BJ (cell line): Measurements from ENCODE around the gene TMEM120B. TPM values are rescaled to one million over a fixed set of nuclear protein-coding genes. Genes with fewer than 3 reads are reported as not detected.
A peak's percentile ranks its signal among the peaks of the same experiment; 100 is the strongest.

Experiments used
- CTCF ChIA-PET: fragments of 350-600 bp; formaldehyde crosslinking; extraction: SDS; loops from one replicate; lab custom pipeline; 2021; ENCODE audit warnings: antibody characterized with exemption, inconsistent platforms; lab: Yijun Ruan, JAX
- POLR2A ChIA-PET: fragments of 300-600 bp; sonication (Branson Sonifier 250); formaldehyde crosslinking; extraction: SDS; loops from one replicate; lab custom pipeline; 2021; ENCODE audit warnings: antibody characterized with exemption; lab: Charles Lee
- DNase-seq: peaks from one replicate; pipeline ENCODE4 v3.0.0-alpha.2; 2011; ENCODE audit warnings: low read depth
- H3K27me3 ChIP-seq: 2 replicates; pipeline ENCODE4 v1.6.0; 2011; ENCODE audit warnings: low read length; ENCODE audit not compliant: control insufficient read depth, insufficient read depth
- H3K36me3 ChIP-seq: 2 replicates; pipeline ENCODE4 v1.5.1; 2011; ENCODE audit warnings: low read length; ENCODE audit not compliant: control insufficient read depth, insufficient read depth
- H3K4me3 ChIP-seq: 2 replicates; pipeline ENCODE4 v1.5.1; 2011; ENCODE audit warnings: low read depth, mild to moderate bottlenecking, control low read depth, low read length
- polyA plus RNA-seq: library from polyadenylated mRNA; depleted of rRNA; stranded (reverse); fragments of >200 nt; gene quantifications from 2 replicates; pipeline ENCODE4 v1.2.3, GENCODE V29; 2011
- TF ChIP-seq, protein P1 (sequence below): IDR thresholded peaks from 2 replicates; pipeline ENCODE4 v1.5.1; 2011; ENCODE audit warnings: low read depth, mild to moderate bottlenecking, control low read depth, inconsistent platforms, low read length, moderate library complexity; ENCODE audit not compliant: insufficient read depth

Gene TMEM120B
- polyA plus RNA-seq, 1 experiment: 11.4 TPM

DNA sequence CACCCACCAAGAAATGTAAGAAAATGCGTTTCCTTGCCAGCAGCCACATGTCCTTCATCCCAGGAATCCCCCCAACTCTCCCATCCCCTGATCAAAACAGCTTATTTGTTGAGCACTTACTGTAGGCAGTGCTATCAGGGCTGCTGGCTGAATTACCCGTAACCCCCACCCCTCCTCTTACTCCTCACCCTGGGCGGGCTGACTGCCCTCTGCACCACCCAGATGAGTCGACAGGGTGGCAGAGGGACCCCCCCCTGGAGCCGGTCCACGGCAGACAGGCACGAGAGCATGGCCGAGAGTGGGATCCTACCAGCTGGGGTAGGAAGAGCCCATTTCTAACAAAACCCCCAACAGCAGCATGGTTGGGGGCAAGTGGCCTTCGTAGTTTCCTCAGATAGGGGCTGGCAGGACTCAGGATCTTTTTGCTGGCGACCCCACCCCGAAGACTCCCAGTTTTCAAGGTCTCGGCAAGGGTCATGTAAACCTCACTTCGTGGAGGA is 82.0 kb downstream of the TMEM120B start:
- CTCF ChIA-PET: interaction anchor here (0.5 to 14.8 kb wide), 64 partner anchors 13 to 546 kb away, joined by 3 to 467 read pairs (median 4); partner anchors contain the start of genes BCL7A, HPD, PSMD9 and SETD1B
- TF ChIP-seq, protein P1, sequence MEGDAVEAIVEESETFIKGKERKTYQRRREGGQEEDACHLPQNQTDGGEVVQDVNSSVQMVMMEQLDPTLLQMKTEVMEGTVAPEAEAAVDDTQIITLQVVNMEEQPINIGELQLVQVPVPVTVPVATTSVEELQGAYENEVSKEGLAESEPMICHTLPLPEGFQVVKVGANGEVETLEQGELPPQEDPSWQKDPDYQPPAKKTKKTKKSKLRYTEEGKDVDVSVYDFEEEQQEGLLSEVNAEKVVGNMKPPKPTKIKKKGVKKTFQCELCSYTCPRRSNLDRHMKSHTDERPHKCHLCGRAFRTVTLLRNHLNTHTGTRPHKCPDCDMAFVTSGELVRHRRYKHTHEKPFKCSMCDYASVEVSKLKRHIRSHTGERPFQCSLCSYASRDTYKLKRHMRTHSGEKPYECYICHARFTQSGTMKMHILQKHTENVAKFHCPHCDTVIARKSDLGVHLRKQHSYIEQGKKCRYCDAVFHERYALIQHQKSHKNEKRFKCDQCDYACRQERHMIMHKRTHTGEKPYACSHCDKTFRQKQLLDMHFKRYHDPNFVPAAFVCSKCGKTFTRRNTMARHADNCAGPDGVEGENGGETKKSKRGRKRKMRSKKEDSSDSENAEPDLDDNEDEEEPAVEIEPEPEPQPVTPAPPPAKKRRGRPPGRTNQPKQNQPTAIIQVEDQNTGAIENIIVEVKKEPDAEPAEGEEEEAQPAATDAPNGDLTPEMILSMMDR: no peak
- no peak overlapping the region for H3K4me3 ChIP-seq
- POLR2A ChIA-PET: interaction anchor here (0.6 to 1.0 kb wide), 3 partner anchors 9 to 94 kb away, joined by 3 to 4 read pairs (median 3); partner anchors contain the start of gene PSMD9
- H3K36me3 ChIP-seq: peaks cover 6% of the 10 kb centered on the region
- H3K27me3 ChIP-seq: no peaks in the 10 kb centered on the region
- DNase-seq: no peak

DNA sequence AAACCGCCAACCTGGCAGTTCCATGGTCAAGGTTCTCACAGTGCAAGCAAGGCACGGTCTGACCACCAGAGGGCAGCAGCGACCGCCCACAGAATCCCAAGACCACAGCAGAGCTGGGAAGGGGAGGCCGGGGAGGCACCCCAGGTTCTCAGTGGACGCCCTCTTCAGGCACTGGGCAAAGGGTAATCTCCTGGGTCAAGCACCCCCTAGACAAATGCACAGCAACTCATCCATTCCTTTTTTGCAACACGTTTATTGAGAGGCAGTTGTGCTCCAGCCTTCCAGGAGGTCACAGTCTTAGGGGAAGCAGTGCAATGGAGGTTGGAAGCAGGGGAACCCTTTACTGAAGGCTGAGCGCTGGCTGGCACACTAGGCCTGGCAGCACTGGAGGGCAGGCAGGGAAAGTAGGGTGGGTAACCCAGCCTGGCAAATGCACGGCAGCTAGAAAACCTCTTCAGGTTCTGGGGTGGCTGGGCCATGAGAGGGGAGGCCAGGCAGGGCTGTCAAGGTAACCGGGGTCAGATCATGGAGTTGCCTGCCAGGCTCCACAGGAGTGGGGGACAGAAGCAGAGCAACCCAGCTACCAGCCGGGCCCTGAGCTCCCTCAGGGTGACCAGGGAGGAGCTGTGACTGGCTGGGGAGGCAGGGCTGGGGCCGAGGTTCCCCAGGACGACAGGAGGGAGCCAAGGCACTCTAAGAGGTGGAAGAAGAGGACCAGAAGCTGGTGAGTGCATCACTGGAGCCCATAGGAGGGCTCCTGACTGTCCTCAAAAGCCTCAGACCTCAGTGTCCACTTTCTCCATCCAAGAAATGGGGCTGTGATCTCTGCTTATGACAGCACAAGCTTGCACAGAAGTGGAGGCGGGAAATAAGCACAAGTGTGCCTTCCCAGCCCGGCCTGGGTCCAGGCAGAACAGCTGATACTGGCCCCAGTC is 82.7 kb downstream of the TMEM120B start:
- Histone ChIP-seq H3K4me3 (no peak overlapping the region), H3K27me3 (no peaks in the 10 kb centered on the region), H3K36me3 (peaks cover 6% of the 10 kb centered on the region)
- TF ChIP-seq, protein P1: peak; percentile 94
- DNase-seq: no peak
- POLR2A ChIA-PET: no interaction called here
- CTCF ChIA-PET: interaction anchor here (0.6 to 14.8 kb wide), 48 partner anchors 12 to 414 kb away, joined by 3 to 467 read pairs (median 6); partner anchors contain the start of genes BCL7A, HPD, PSMD9 and SETD1B

DNA sequence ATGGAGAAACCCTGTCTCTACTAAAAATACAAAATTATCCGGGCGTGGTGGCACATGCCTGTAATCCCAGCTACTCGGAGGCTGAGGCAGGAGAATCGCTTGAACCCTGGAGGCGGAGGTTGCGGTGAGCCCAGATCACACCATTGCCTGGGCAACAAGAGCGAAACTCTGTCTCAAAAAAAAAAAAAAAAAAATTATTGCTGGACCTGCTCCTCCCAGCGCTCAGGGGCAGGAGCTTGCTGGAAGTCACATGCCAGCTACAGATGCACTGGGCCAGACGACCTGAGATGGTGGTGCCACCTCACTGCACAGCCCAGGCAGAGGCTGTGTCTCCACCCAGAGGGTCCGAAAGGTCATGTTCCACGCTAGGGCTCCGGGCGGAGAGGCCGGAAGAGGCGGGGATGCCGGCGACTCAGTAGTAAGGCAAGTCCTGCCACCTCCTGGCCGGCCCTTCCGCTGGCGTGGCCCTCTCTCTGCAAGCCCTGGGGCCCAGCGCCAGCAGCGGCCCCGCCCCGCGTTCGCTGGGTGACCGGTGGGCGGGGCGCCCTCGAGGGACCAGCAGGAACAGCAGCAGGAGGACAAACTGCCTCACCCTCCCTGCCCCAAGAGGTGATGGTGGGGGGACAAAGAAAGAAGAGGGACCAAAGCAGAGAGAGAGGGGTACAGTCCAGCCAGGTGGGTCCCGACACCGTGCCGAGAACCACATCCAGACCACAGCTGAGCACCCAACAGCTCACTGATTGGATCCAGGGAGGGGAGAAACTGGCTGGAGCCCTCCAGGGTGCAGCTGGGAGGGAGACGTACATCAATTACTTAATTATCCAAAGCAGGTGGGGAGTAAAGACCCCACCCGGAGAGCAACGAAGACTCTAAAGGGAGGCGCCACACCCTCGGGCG is 84.6 kb downstream of the TMEM120B start:
- Histone ChIP-seq H3K4me3 (peak overlapping the region; percentile 15), H3K36me3 (peaks cover 6% of the 10 kb centered on the region), H3K27me3 (no peaks in the 10 kb centered on the region)
- no peak for DNase-seq
- CTCF ChIA-PET: interaction anchor here (1.2 to 14.8 kb wide), 8 partner anchors 10 to 244 kb away, joined by 3 to 467 read pairs (median 55); partner anchors contain the start of genes PSMD9, SETD1B and TMEM120B
- POLR2A ChIA-PET: interaction anchor here (0.6 kb wide), 2 partner anchors 93 to 97 kb away, joined by 5 to 6 read pairs; no protein-coding TSS in a partner anchor
- TF ChIP-seq, protein P1: peak; percentile 47

DNA sequence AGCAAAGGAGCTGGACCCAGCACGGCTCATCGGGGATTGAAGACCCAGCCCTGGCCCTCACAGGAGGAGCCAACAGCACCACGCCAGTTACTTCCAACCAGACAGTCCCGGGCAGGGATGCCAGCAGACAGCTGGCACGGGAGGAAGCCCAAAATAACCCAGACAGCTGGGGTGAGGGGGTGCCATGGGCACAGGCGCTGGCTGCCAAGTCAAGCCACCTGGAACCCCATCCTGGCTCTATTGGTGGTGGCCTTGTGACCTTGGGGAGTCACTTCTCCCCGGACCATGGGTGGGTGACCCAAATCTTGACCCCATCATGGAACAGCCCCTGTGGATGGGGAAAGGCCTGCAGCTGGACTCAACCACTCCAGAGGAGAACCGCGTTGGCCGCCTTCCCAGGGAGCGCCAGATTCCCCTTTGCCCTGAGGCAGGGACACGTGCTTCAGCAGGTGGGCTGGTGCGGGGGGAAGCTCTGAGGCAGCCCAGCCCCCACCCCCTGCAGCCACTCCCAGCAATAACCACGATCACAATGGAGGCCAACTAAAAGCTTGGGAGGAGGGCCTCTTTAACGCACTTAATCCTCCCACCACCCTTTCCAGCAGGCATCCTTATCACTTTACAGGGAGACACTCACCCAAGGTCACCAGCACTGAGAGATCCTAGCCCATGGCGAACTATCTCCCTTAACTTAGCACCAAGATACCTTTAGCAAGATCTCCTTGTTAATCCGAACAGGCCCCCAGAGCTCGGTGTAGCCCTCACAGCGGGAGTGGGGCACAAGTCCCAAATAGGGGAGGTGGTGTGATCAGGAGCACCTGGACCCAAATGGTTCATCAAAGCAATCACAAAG is 85.6 kb downstream of the TMEM120B start:
- no peaks in the 10 kb centered on the region for H3K27me3 ChIP-seq
- ChIA-PET CTCF (interaction anchor here (1.0 to 14.8 kb wide), 6 partner anchors 9 to 107 kb away, joined by 3 to 467 read pairs (median 26); partner anchors contain the start of genes PSMD9 and SETD1B), POLR2A (interaction anchor here (0.6 kb wide), 2 partner anchors 96 to 511 kb away, joined by 3 to 6 read pairs; no protein-coding TSS in a partner anchor)
- TF ChIP-seq, protein P1: no peak
- H3K36me3 ChIP-seq: peaks cover 6% of the 10 kb centered on the region
- DNase-seq: no peak
- peak overlapping the region; percentile 79 for H3K4me3 ChIP-seq
